ENCODE measurements around the gene MAP3K7. TPM values are rescaled to one million over a fixed set of nuclear protein-coding genes. Genes with fewer than 3 reads are reported as not detected.

The MAP3K7 gene
- total and polyA plus RNA-seq, 2 donors (not counting 3 experiments of a cell fraction or from before 2014, with no cell fraction given), result 15.3 to 25.6 TPM

DNA sequence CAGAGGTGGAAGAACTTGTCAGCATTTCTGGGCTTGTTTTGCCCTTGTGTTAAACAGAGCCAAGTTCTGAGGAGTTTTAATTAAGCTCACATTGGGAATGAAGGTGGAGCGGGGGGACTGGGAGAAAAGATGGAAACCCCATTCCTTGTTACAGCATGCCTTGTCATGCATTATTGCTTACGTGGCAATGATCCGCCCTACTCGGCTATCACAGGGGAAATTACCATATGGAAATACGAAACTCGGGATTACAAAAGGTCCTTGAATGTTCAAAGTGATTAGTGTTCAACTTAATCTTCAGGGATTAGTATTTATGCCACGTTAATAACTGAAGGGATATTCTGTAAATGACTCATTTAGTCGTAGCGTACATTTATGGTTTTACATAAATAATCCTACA, 86.4 kb downstream of the MAP3K7 start:
- Histone ChIP-seq H2AFZ (ENCODE audit: low read depth, low read length) (no peak overlapping the region), H3K79me2 (ENCODE audit: control insufficient read depth, insufficient read depth, low read length) (no peaks in the 10 kb centered on the region), H3K27ac (ENCODE audit: insufficient read depth, low read depth, low read length) (no peak overlapping the region), H4K20me1 (replicated peaks; ENCODE audit: control insufficient read depth, extremely low read depth, insufficient read depth, low read length) (no peaks in the 10 kb centered on the region), H3K9me1 (replicated peaks; ENCODE audit: control insufficient read depth, extremely low read depth, insufficient read depth, low read length) (no peaks in the 10 kb centered on the region), H3K4me2 (ENCODE audit: insufficient read depth, low read length) (no peak overlapping the region), H3K36me3 (ENCODE audit: control insufficient read depth in 2 of 2, extremely low read depth in 1 of 2, insufficient read depth in 2 of 2, low read length in 2 of 2) (no peaks in the 10 kb centered on the region), H3K9ac (replicated peaks; ENCODE audit: extremely low read depth, insufficient read depth, low read length) (no peak overlapping the region), H3K4me1 (ENCODE audit: control insufficient read depth, extremely low read depth, insufficient read depth, low read length) (peaks cover 7% of the 10 kb centered on the region), H3K9me3 (replicated peaks; ENCODE audit: control insufficient read depth, insufficient read depth, low read length) (no peaks in the 10 kb centered on the region), H3K4me3 (replicated peaks in 1 of 3; ENCODE audit: insufficient read depth in 1 of 3, low read depth in 1 of 3, low read length in 3 of 3) (no peak overlapping the region), H3K27me3 (ENCODE audit: control insufficient read depth in 2 of 2, insufficient read depth in 2 of 2, low read length in 2 of 2) (no peaks in the 10 kb centered on the region)
- ChIA-PET POLR2A (interaction anchor here (0.7 kb wide), 1 partner anchor 38 kb away, joined by 5 read pairs; no protein-coding TSS in a partner anchor), CTCF (interaction anchor here (1.1 kb wide), 1 partner anchor 13 kb away, joined by 3 read pairs; no protein-coding TSS in a partner anchor)
- BruUV-seq (replicated peaks), result no TSS peak
- DNase-seq (ENCODE audit: low read depth, low spot score) (no peak), FAIRE-seq (no peak)
- intact Hi-C loops (cut with micrococcal nuclease) (no loop called here), dilution Hi-C loops (cut with MboI; ENCODE audit: extremely low pct_ligation_motif_present, low sequenced_read_pairs) (no loop called here)
- TF ChIP-seq, protein P1, sequence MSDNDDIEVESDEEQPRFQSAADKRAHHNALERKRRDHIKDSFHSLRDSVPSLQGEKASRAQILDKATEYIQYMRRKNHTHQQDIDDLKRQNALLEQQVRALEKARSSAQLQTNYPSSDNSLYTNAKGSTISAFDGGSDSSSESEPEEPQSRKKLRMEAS (IDR thresholded peaks at IDR 0.05; ENCODE audit: insufficient read depth, insufficient read length), result no peak
- no peak for TF ChIP-seq POLR2A (IDR thresholded peaks at IDR 0.05; ENCODE audit: low read depth, low read length)
- TF ChIP-seq, protein P2, sequence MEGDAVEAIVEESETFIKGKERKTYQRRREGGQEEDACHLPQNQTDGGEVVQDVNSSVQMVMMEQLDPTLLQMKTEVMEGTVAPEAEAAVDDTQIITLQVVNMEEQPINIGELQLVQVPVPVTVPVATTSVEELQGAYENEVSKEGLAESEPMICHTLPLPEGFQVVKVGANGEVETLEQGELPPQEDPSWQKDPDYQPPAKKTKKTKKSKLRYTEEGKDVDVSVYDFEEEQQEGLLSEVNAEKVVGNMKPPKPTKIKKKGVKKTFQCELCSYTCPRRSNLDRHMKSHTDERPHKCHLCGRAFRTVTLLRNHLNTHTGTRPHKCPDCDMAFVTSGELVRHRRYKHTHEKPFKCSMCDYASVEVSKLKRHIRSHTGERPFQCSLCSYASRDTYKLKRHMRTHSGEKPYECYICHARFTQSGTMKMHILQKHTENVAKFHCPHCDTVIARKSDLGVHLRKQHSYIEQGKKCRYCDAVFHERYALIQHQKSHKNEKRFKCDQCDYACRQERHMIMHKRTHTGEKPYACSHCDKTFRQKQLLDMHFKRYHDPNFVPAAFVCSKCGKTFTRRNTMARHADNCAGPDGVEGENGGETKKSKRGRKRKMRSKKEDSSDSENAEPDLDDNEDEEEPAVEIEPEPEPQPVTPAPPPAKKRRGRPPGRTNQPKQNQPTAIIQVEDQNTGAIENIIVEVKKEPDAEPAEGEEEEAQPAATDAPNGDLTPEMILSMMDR (IDR thresholded peaks at IDR 0.05; ENCODE audit: extremely low read depth in 1 of 2, insufficient read depth in 1 of 2, low read depth in 1 of 2, low read length in 2 of 2), result no peak
- no peak for TF ChIP-seq EZH2 (IDR thresholded peaks at IDR 0.05; ENCODE audit: borderline replicate concordance, low read depth, low read length, severe bottlenecking)
- no peak for TF ChIP-seq JUN (IDR thresholded peaks at IDR 0.05; ENCODE audit: borderline replicate concordance, insufficient read depth, insufficient read length, low read depth)
- TF ChIP-seq GATA2 (IDR thresholded peaks at IDR 0.05; ENCODE audit: insufficient read depth, insufficient read length, low read depth, low read length), result no peak
- TF ChIP-seq FOS (IDR thresholded peaks at IDR 0.05; ENCODE audit: borderline replicate concordance, insufficient read depth, low read length), result no peak
- TF ChIP-seq MYC (IDR thresholded peaks at IDR 0.05; ENCODE audit: low read depth, low read length), result no peak
- no peak for TF ChIP-seq POLR2AphosphoS5 (IDR thresholded peaks at IDR 0.05; ENCODE audit: insufficient read depth, low read depth, low read length)

Data from endothelial cell of umbilical vein (primary cell).